A673 (cell line): ENCODE measurements around the gene NEDD4. TPM values are rescaled to one million over a fixed set of nuclear protein-coding genes. Genes with fewer than 3 reads are reported as not detected.

Experiments used
- BruUV-seq: library from RNA; stranded (reverse); fragments of 400-500 nt; replicated peaks from 2 replicates; lab custom pipeline; 2021; lab: Mats Ljungman, UMichigan
- CTCF ChIA-PET: fragments of 300-600 bp; sonication (Branson Sonifier 250); formaldehyde crosslinking; loops from one replicate; lab custom pipeline; 2022; ENCODE audit warnings: antibody characterized with exemption; lab: Charles Lee
- POLR2A ChIA-PET: fragments of 300-600 bp; sonication (Branson Sonifier 250); formaldehyde crosslinking; loops from one replicate; lab custom pipeline; 2022; ENCODE audit warnings: antibody characterized with exemption; ENCODE audit not compliant: low non-redundant PET; lab: Charles Lee
- DNase-seq: peaks from one replicate; pipeline ENCODE4 v3.0.0-alpha.2; 2015; ENCODE audit warnings: low spot score
- H3K27ac ChIP-seq: fragments of 200-600 bp; sonication (generic); 2 replicates; pipeline ENCODE4 v1.5.1; 2016; ENCODE audit warnings: mixed run types, low read depth, mild to moderate bottlenecking, mixed read lengths, antibody characterized with exemption, low read length; ENCODE audit not compliant: poor library complexity, severe bottlenecking
- H3K27me3 ChIP-seq: fragments of 200-600 bp; sonication (generic); replicated peaks from 2 replicates; pipeline ENCODE4 v1.6.1; 2017; ENCODE audit warnings: mixed run types, low read depth, mild to moderate bottlenecking, mixed read lengths, antibody characterized with exemption, low read length; ENCODE audit not compliant: insufficient read depth, poor library complexity
- H3K36me3 ChIP-seq: fragments of 200-600 bp; sonication (generic); 2 replicates; pipeline ENCODE4 v1.6.1; 2016; ENCODE audit warnings: mixed run types, mild to moderate bottlenecking, mixed read lengths, antibody characterized with exemption, low read length; ENCODE audit not compliant: insufficient read depth, poor library complexity, severe bottlenecking
- H3K4me1 ChIP-seq: fragments of 200-600 bp; sonication (generic); 2 replicates; pipeline ENCODE4 v1.6.1; 2017; ENCODE audit warnings: mixed run types, mild to moderate bottlenecking, mixed read lengths, antibody characterized with exemption, low read length; ENCODE audit not compliant: insufficient read depth, poor library complexity, severe bottlenecking
- H3K4me3 ChIP-seq: fragments of 200-600 bp; sonication (generic); 2 replicates; pipeline ENCODE4 v1.5.1; 2016; ENCODE audit warnings: low read depth, mixed run types, mild to moderate bottlenecking, mixed read lengths, low read length; ENCODE audit not compliant: poor library complexity, severe bottlenecking
- H3K9me3 ChIP-seq: fragments of 200-600 bp; sonication (generic); 2 replicates; pipeline ENCODE4 v1.6.1; 2016; ENCODE audit warnings: mixed run types, low read depth, mild to moderate bottlenecking, mixed read lengths, antibody characterized with exemption, low read length; ENCODE audit not compliant: poor library complexity, severe bottlenecking
- EZH2 ChIP-seq: fragments of 200-600 bp; sonication (generic); IDR thresholded peaks from 2 replicates; pipeline ENCODE4 v1.6.1; 2017; ENCODE audit warnings: borderline replicate concordance, low read depth, mild to moderate bottlenecking, mixed read lengths, antibody characterized with exemption, low read length; ENCODE audit not compliant: poor library complexity, severe bottlenecking
- intact Hi-C: fragments of 100-400 bp; cut with micrococcal nuclease; formaldehyde crosslinking; loops from one replicate; pipeline ENCODE4 v1.10.0; 2022; ENCODE audit not compliant: unreplicated experiment
- total RNA-seq: library from RNA; stranded (reverse); gene quantifications from 2 replicates; pipeline ENCODE4 v1.2.3, GENCODE V29; 2021
- TF ChIP-seq, protein P1 (sequence below): fragments of 300-800, 200-600 bp; sonication (generic); conservative IDR thresholded peaks from 2 replicates; pipeline ENCODE4 v1.5.1; 2017; ENCODE audit warnings: low read depth, mild to moderate bottlenecking, antibody characterized with exemption, low read length, moderate library complexity, mixed read lengths

The NEDD4 gene
- total RNA-seq, 1 experiment from 2014 or later: 23.1 TPM

DNA sequence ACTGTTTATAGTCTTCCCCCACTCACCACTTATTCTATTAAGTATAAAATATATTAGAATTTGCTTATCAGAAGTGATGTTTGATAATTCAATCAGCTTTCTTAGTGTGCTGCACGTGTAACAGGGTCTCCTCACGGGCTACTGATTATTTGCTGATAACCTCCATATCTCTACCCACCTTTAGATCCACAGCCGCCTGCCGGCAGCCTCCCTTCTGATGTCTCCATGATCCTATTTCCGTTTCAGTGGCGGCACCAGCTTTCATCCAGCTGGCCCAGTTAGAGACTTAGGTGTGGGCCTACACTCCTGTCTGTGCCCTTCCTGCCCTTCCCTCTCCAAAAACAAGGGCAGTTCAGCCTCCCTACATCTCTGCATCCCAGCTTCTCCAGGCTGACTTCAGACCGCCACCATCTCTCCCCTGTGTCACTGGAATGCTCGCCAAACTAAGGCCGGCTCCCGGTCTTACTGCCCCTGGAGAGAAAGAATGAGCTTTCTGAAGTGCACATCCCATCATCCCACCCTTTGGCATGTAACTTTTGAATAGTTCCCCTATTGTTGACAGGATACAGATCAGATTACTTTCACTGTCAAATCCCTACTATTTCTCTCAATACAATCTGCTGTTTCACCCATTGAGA, 173.9 kb downstream of the NEDD4 start:
- H3K27ac ChIP-seq: no peak overlapping the region
- ChIA-PET CTCF (interaction anchor here (0.6 kb wide), 1 partner anchor 602 kb away, joined by 3 read pairs; no protein-coding TSS in a partner anchor), POLR2A (no interaction called here)
- H3K27me3 ChIP-seq: no peaks in the 10 kb centered on the region
- no peaks in the 10 kb centered on the region for H3K36me3 ChIP-seq
- no peak for DNase-seq
- H3K9me3 ChIP-seq: no peaks in the 10 kb centered on the region
- intact Hi-C loops: no loop called here
- TF ChIP-seq, protein P1, sequence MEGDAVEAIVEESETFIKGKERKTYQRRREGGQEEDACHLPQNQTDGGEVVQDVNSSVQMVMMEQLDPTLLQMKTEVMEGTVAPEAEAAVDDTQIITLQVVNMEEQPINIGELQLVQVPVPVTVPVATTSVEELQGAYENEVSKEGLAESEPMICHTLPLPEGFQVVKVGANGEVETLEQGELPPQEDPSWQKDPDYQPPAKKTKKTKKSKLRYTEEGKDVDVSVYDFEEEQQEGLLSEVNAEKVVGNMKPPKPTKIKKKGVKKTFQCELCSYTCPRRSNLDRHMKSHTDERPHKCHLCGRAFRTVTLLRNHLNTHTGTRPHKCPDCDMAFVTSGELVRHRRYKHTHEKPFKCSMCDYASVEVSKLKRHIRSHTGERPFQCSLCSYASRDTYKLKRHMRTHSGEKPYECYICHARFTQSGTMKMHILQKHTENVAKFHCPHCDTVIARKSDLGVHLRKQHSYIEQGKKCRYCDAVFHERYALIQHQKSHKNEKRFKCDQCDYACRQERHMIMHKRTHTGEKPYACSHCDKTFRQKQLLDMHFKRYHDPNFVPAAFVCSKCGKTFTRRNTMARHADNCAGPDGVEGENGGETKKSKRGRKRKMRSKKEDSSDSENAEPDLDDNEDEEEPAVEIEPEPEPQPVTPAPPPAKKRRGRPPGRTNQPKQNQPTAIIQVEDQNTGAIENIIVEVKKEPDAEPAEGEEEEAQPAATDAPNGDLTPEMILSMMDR: no peak
- no peak for TF ChIP-seq EZH2
- no TSS peak for BruUV-seq
- no peak overlapping the region for H3K4me3 ChIP-seq
- peaks cover 13% of the 10 kb centered on the region for H3K4me1 ChIP-seq

- BruUV-seq: no TSS peak
- H3K36me3 ChIP-seq: no peaks in the 10 kb centered on the region
- ChIA-PET CTCF (no interaction called here), POLR2A (no interaction called here)
- DNase-seq: no peak
- H3K27ac ChIP-seq: no peak overlapping the region
- no peaks in the 10 kb centered on the region for H3K9me3 ChIP-seq
- TF ChIP-seq, protein P1: no peak
- TF ChIP-seq EZH2: no peak
- H3K27me3 ChIP-seq: no peaks in the 10 kb centered on the region
- intact Hi-C loops: no loop called here
- H3K4me1 ChIP-seq: no peaks in the 10 kb centered on the region
- H3K4me3 ChIP-seq: no peak overlapping the region
Measured at GRCh38 chr15:55816017-55816416, 177.4 kb downstream of the NEDD4 start.

GRCh38 chr15:55802600-55803376, 190.6 kb downstream of the NEDD4 start:
- BruUV-seq: no TSS peak
- H3K27me3 ChIP-seq: no peaks in the 10 kb centered on the region
- CTCF ChIA-PET: interaction anchor here (0.5 kb wide), 1 partner anchor 109 kb away, joined by 3 read pairs; no protein-coding TSS in a partner anchor
- intact Hi-C loops: no loop called here
- H3K4me3 ChIP-seq: no peak overlapping the region
- H3K36me3 ChIP-seq: no peaks in the 10 kb centered on the region
- H3K27ac ChIP-seq: no peak overlapping the region
- no peaks in the 10 kb centered on the region for H3K4me1 ChIP-seq
- DNase-seq: no peak
- POLR2A ChIA-PET: no interaction called here
- TF ChIP-seq, protein P1: no peak
- no peak for TF ChIP-seq EZH2
- H3K9me3 ChIP-seq: no peaks in the 10 kb centered on the region
